ENCODE measurements around the gene LEF1. TPM values are rescaled to one million over a fixed set of nuclear protein-coding genes. Genes with fewer than 3 reads are reported as not detected.
"Not testable (repeated sequence)": the region's sequence is repeated elsewhere in the genome, so short reads cannot be mapped to it uniquely, and the experiment has no call there.

The LEF1 gene
- total RNA-seq, 2 experiments from 2014 or later = 29.4 to 30.6 TPM

DNA sequence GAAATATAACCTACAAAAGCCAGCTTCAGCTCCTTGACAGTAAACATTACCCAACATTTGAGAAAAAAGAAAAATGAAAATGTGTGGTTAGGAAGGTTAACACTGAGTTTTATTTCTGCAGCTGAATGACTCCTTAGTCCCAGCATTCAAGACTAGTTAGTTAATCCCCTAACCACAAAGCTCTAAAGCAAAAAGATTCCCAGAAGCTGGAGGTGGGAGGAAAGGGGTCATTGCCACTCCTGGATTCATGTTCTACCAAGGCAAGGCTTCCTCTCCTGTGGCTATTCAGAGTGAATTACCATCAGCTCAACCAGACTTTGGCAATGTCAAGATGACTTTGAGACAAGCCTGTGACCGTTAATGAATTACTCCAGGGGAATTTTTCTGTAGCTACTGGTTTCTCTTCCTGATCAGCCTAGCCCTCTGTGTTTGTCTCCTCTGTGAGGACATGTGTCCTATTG lies 115.5 kb downstream of the LEF1 start:
- H3K4me3 Mint-ChIP-seq = no peak overlapping the region
- peaks cover 4% of the 10 kb centered on the region for H3K36me3 Mint-ChIP-seq
- DNase-seq (no peak), ATAC-seq (no peak)
- H3K27ac Mint-ChIP-seq = no peak overlapping the region
- H3K4me1 Mint-ChIP-seq = peaks cover 31% of the 10 kb centered on the region
- CTCF ChIA-PET = interaction anchor here (1.1 to 1.4 kb wide), 2 partner anchors 10 to 27 kb away, joined by 3 to 4 read pairs; no protein-coding TSS in a partner anchor
- H3K27me3 Mint-ChIP-seq = no peaks in the 10 kb centered on the region
- H3K9me3 Mint-ChIP-seq (ENCODE audit: low read depth) = no peaks in the 10 kb centered on the region

DNA sequence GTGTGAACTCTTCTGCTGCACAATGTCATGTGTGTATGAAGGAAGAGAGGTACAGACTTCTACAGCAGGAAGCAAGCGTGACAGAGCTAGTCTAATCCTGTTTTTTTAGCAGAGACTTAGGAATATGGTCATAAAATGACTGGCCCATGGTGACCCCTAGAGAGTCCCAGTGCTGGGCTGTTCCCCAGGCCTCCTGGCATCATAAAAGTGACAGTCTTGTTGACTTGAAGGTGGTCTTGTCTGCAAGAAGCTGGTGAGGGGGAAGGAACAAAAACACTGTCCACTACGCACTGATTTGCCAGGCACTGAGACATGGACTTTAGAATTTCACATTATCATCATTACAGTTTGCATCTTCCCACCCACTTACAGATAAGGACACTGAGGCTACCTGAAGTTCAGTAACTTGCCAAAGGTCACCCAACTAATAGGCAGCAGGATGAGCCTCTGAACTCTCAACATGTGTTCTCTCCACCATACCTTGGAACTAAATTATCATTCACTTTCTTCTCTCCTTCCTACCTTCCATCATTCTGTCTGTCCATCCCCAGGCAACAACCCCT lies 116.1 kb downstream of the LEF1 start:
- H3K27ac Mint-ChIP-seq = no peak overlapping the region
- no peaks in the 10 kb centered on the region for H3K27me3 Mint-ChIP-seq
- H3K9me3 Mint-ChIP-seq (ENCODE audit: low read depth) = no peaks in the 10 kb centered on the region
- DNase-seq (no peak), ATAC-seq (no peak)
- CTCF ChIA-PET = interaction anchor here (0.6 to 1.6 kb wide), 4 partner anchors 10 to 520 kb away, joined by 3 to 4 read pairs (median 3); no protein-coding TSS in a partner anchor
- peaks cover 31% of the 10 kb centered on the region for H3K4me1 Mint-ChIP-seq
- H3K36me3 Mint-ChIP-seq = peaks cover 6% of the 10 kb centered on the region
- H3K4me3 Mint-ChIP-seq = no peak overlapping the region

DNA sequence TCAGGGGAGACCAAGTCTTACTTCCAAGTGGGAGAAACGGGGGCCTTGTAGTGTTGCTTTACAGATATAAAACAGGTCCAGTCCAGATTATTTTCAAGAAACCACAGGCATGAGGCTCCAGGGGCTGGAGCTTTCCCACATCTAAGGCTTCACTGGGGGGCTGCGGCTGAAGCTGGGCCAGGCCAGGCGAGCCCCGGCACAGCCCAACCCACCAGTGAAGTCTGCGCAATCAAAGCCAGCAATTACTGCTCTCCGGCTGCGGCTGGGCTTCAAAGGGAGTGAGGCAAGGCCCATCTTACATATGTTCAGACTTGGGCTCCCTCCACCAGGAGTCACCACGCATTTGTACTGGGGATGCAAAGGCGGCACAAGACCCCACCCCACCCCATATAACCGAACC lies 117.4 kb downstream of the LEF1 start:
- Mint-ChIP-seq H3K36me3 (peaks cover 6% of the 10 kb centered on the region), H3K4me1 (peaks cover 31% of the 10 kb centered on the region), H3K27ac (no peak overlapping the region), H3K27me3 (no peaks in the 10 kb centered on the region), H3K9me3 (ENCODE audit: low read depth) (no peaks in the 10 kb centered on the region), H3K4me3 (no peak overlapping the region)
- CTCF ChIA-PET = interaction anchor here (1.6 kb wide), 1 partner anchor 33 kb away, joined by 3 read pairs; no protein-coding TSS in a partner anchor
- DNase-seq = no peak
- no peak for ATAC-seq

DNA sequence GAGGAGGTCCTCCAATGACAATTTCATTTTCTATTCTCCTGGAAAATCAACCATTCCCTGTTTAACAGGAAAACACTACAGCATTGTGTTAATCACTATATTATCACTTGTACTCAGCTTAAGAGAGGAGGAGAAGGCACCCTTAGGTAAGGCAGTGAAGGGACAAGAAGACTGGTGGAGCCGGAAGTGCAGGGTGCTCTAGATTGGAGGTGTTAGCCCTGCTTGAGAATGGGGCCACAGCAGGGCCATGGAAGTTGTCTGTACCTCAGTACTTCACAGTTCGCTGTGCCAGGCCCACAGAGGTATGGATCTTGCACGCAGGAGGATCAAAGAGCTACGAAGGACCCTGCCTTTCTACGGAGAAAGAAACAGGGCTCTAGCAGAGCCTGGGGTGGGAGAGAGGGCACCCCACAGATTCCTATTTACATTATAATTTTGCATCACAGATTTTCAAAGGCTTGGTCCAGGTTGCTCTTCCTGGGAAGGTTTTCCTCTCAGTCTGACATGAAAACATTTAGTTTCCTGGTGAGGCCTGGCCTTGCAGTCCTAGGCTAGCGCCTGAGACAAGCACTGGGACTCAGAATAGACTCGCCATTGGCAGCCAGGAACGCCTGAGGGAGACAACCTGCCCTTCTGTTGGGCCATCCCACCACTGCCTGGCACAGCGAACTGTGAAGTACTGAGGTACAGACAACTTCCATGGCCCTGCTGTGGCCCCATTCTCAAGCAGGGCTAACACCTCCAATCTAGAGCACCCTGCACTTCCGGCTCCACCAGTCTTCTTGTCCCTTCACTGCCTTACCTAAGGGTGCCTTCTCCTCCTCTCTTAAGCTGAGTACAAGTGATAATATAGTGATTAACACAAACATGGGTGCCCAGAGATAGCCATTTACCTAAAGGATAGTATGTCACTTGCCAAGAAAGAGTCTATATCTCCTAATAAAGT lies 118.3 kb downstream of the LEF1 start:
- CTCF ChIA-PET; DNase-seq; H3K36me3 Mint-ChIP-seq; H3K9me3 Mint-ChIP-seq (ENCODE audit: low read depth); H3K27me3 Mint-ChIP-seq: not testable (repeated sequence)
- Mint-ChIP-seq H3K4me1 (peaks cover 31% of the 10 kb centered on the region), H3K27ac (peak overlapping the region; percentile 94), H3K4me3 (peak overlapping the region; percentile 78)
- peak; percentile 54 for ATAC-seq

DNA sequence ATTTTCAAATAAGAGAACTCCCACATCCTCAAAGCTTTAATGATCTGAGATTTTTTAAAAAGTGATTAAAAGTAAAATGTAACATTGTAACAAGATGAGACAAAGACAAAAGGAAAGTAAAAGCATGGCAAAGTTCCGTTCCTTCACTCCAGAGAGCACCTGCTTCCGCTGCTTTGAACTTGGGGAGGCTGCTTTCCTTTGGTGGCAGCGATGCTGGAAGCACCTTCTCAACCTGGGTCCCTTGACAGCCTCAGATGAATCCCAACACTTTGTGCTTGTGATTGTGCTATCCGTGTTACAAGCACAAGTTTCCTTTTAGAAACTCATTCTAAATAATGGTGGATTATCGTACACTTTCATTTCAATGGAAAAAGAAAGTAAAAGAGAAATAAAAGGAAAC lies 119.3 kb downstream of the LEF1 start:
- DNase-seq = peak; percentile 55
- peak; percentile 75 for ATAC-seq
- H3K4me3 Mint-ChIP-seq = peak overlapping the region; percentile 78
- CTCF ChIA-PET = no interaction called here
- no peaks in the 10 kb centered on the region for H3K9me3 Mint-ChIP-seq (ENCODE audit: low read depth)
- H3K36me3 Mint-ChIP-seq = peaks cover 6% of the 10 kb centered on the region
- H3K4me1 Mint-ChIP-seq = peaks cover 31% of the 10 kb centered on the region
- no peaks in the 10 kb centered on the region for H3K27me3 Mint-ChIP-seq
- peak overlapping the region; percentile 94 for H3K27ac Mint-ChIP-seq

DNA sequence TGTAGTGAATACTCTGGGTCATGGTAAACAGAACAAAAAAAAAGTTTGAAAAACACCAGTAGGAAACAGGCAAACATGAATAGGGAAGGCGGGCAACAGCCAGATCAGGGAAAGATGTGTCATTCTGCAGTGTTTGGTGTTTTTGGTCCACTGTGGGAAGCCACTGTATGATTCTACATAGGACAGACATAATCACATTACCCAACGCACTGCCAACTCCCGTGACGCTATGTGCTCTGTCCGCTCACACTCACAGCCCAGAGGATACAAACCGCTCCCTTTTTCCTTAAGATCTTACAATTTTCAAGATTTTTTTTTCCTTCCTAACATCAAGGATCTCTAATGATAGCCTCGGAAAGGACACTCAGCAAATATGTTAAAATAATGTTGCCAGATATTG lies 119.7 kb downstream of the LEF1 start:
- Mint-ChIP-seq H3K36me3 (peaks cover 6% of the 10 kb centered on the region), H3K4me3 (peak overlapping the region; percentile 78), H3K27me3 (no peaks in the 10 kb centered on the region), H3K9me3 (ENCODE audit: low read depth) (no peaks in the 10 kb centered on the region), H3K4me1 (peaks cover 31% of the 10 kb centered on the region), H3K27ac (peak overlapping the region; percentile 94)
- ATAC-seq (no peak), DNase-seq (no peak)
- CTCF ChIA-PET = no interaction called here

DNA sequence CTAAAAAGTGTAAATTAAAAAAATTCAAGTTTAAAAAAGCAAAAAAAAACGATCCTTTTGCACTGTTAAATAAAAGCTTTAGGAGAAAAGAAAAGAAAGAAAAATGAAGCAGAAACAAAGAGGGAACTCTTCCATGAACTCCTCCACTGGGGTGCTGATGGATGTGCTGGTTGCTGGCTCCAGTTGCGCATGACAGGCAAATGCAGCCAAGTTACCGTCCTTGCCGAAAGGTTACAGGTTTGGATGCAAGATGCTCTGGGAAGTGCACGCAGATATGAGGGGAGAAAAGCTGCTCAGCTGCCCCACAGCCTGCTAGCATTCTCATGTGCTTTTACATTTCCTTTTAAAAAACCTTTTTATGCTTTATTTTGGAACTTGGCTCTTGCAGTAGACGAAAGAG lies 120.6 kb downstream of the LEF1 start:
- no peak overlapping the region for H3K27ac Mint-ChIP-seq
- peaks cover 6% of the 10 kb centered on the region for H3K36me3 Mint-ChIP-seq
- H3K27me3 Mint-ChIP-seq = no peaks in the 10 kb centered on the region

DNA sequence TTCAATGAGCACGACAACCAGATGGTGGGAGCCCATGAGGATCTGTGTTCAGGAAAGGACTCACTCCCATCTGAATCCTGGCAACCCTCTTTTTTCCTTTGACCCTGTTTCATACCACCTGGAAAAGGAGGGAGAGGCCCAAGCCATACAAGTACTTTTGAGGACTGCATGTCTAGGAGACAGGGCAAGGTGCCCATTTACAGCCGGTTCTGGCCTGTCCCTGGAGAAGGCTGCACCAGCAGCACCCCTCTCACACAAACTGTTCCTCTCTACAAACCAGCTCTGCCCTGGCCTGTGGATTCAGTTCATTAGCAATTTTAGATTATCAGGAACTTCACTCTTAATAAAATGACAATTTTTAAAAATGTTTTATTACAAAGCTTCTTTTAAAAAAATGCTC lies 121.5 kb downstream of the LEF1 start:
- Mint-ChIP-seq H3K9me3 (ENCODE audit: low read depth) (no peaks in the 10 kb centered on the region), H3K36me3 (peaks cover 6% of the 10 kb centered on the region), H3K27ac (no peak overlapping the region), H3K27me3 (no peaks in the 10 kb centered on the region), H3K4me1 (peaks cover 21% of the 10 kb centered on the region), H3K4me3 (no peak overlapping the region)
- DNase-seq = no peak
- ATAC-seq = no peak
- CTCF ChIA-PET = interaction anchor here (0.9 to 1.7 kb wide), 2 partner anchors 17 to 525 kb away, joined by 4 to 6 read pairs; no protein-coding TSS in a partner anchor

More for the DNA sequence above, 120.6 kb downstream of the LEF1 start:
- DNase-seq (no peak), ATAC-seq (no peak)
- Mint-ChIP-seq H3K9me3 (ENCODE audit: low read depth) (no peaks in the 10 kb centered on the region), H3K4me3 (no peak overlapping the region), H3K4me1 (peaks cover 26% of the 10 kb centered on the region)
- CTCF ChIA-PET = interaction anchor here (0.8 kb wide), 1 partner anchor 18 kb away, joined by 4 read pairs; no protein-coding TSS in a partner anchor

DNA sequence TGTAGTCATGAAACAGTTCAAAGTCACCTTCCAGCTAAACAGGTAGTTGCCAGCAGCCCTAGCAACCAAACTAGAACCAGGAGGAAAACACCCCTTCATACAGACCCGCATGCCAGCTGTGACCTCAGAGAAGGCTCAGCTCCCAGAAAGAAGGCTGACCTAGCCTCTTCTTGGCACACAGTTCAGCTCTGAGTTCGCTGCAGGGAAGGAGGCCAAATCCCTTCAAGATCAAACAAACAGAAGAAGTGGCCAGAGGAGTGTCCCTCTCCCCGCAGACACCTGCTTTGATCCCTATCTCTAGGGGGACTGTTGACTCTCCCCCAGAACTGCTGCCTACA lies 123.1 kb downstream of the LEF1 start:
- no peaks in the 10 kb centered on the region for H3K27me3 Mint-ChIP-seq
- no peak overlapping the region for H3K4me3 Mint-ChIP-seq
- peaks cover 18% of the 10 kb centered on the region for H3K4me1 Mint-ChIP-seq
- DNase-seq (no peak), ATAC-seq (no peak)
- no peak overlapping the region for H3K27ac Mint-ChIP-seq
- H3K9me3 Mint-ChIP-seq (ENCODE audit: low read depth) = no peaks in the 10 kb centered on the region
- CTCF ChIA-PET = interaction anchor here (1.0 to 1.7 kb wide), 2 partner anchors 10 to 16 kb away, joined by 3 to 6 read pairs; no protein-coding TSS in a partner anchor
- H3K36me3 Mint-ChIP-seq = peaks cover 6% of the 10 kb centered on the region

DNA sequence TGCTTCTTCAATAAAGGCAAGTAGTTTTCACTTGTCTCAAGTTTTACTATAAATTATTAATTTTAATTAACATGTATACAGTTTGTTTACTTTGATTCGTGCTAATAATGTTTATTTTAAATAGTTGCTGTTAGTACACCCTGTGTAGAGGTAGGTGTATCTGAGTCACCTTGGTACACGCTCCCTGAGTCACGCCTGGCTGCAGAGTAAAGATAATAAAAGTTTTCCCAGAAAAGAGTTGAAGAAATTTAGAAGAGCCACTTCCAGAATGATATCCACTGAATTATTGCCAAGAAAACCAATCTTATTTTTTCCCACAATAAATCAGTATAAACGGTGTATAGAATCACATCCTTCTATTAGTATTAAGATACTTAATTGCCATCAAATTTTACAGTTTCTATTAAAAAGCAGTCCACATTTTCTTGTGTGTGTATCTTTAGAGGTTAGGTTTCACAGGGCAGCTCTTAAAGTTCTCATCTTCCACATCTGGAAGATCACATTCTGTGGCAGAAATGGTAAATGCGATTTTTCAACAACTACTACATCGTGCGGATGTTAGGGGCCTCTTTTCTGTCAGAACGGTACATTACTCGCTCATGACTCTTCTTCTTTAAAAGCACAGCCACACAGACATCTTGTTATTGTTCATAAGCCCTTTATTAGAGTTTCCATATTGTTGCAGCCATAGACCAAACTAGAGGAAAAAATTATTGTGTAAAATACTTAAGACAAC lies 123.6 kb downstream of the LEF1 start:
- Mint-ChIP-seq H3K27me3 (no peaks in the 10 kb centered on the region), H3K9me3 (ENCODE audit: low read depth) (no peaks in the 10 kb centered on the region), H3K36me3 (peaks cover 6% of the 10 kb centered on the region), H3K4me3 (no peak overlapping the region), H3K4me1 (peaks cover 12% of the 10 kb centered on the region), H3K27ac (no peak overlapping the region)
- ATAC-seq (no peak), DNase-seq (no peak)
- CTCF ChIA-PET = interaction anchor here (1.0 to 1.3 kb wide), 2 partner anchors 11 to 15 kb away, joined by 3 to 4 read pairs; no protein-coding TSS in a partner anchor

DNA sequence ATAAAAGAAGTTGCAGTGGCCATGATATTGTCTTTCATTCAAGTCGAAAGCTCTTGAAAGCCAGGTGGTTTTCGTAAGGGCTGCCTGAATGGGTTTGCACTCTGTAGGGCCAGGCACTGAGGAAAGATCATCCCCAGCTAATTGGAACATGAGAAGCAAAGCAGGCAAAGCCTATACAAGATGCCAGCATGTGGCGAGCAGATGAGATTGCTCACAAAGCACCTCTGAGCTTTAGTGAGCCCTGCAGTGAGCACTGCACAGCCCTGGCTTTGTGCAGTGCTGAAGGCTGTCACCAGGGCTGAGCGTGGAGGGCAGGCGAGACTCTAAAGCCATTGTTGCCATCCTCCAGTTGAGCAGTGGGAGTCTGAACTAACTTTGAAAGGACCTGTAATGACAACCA lies 125.2 kb downstream of the LEF1 start:
- no peak for ATAC-seq
- Mint-ChIP-seq H3K27ac (no peak overlapping the region), H3K4me3 (no peak overlapping the region), H3K27me3 (no peaks in the 10 kb centered on the region), H3K36me3 (peaks cover 4% of the 10 kb centered on the region), H3K4me1 (no peaks in the 10 kb centered on the region), H3K9me3 (ENCODE audit: low read depth) (no peaks in the 10 kb centered on the region)
- no peak for DNase-seq
- CTCF ChIA-PET = interaction anchor here (1.0 to 1.3 kb wide), 3 partner anchors 11 to 22 kb away, joined by 3 to 4 read pairs (median 4); no protein-coding TSS in a partner anchor

DNA sequence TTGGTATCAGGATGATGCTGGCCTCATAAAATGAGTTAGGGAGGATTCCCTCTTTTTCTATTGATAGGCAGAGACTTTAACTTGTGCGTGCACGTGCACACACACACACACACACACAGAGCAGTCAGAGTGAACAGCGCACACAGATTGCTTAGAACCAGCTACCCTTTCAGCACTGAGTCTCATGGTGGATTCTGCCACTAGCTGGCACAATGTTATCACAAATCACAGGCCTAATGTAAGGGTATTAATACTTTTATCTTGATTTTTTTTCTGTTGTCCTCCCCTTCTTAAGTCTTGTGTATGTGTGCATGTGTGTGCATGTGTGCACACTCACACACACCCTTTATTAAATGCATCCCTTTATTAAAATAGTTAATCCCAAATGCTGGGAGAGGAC lies 125.8 kb downstream of the LEF1 start:
- ATAC-seq (no peak), DNase-seq (no peak)
- Mint-ChIP-seq H3K27me3 (no peaks in the 10 kb centered on the region), H3K36me3 (no peaks in the 10 kb centered on the region), H3K9me3 (ENCODE audit: low read depth) (no peaks in the 10 kb centered on the region), H3K27ac (no peak overlapping the region), H3K4me3 (no peak overlapping the region), H3K4me1 (no peaks in the 10 kb centered on the region)
- CTCF ChIA-PET = interaction anchor here (0.9 to 1.3 kb wide), 3 partner anchors 10 to 22 kb away, joined by 3 to 4 read pairs (median 3); no protein-coding TSS in a partner anchor

DNA sequence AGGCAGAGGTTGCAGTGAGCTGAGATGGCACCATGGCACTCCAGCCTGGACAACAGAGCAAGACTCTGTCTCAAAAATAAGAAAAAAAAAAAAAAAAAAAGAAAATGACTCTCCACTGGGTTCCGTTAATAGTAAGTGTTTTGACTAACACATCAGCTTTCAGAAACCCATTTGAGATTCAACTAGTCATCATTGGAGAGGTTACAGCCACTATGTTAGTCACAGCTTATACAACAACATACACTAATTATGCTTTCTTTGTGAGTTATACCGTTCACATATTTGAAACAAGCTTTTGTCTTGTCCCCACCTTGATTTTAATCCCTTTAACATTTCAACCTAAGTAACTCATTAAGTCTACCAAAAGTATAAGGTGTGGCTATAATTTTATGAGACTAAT lies 130.8 kb downstream of the LEF1 start:
- H3K4me1 Mint-ChIP-seq = peaks cover 19% of the 10 kb centered on the region
- CTCF ChIA-PET = interaction anchor here (0.7 to 1.0 kb wide), 2 partner anchors 403 to 534 kb away, joined by 3 read pairs; no protein-coding TSS in a partner anchor
- DNase-seq (no peak), ATAC-seq (no peak)
- no peaks in the 10 kb centered on the region for H3K27me3 Mint-ChIP-seq
- no peak overlapping the region for H3K4me3 Mint-ChIP-seq
- H3K36me3 Mint-ChIP-seq = peaks cover 22% of the 10 kb centered on the region
- no peak overlapping the region for H3K27ac Mint-ChIP-seq
- no peaks in the 10 kb centered on the region for H3K9me3 Mint-ChIP-seq (ENCODE audit: low read depth)

Data from activated CD8-positive, alpha-beta memory T cell treated with anti-CD3 and anti-CD28 coated beads, Interleukin-2, amount 10 ng/mL, durations not matched to agents 7 days and 5 days (primary cell).